Measurements from ENCODE around the gene CD207.

Gene CD207

DNA sequence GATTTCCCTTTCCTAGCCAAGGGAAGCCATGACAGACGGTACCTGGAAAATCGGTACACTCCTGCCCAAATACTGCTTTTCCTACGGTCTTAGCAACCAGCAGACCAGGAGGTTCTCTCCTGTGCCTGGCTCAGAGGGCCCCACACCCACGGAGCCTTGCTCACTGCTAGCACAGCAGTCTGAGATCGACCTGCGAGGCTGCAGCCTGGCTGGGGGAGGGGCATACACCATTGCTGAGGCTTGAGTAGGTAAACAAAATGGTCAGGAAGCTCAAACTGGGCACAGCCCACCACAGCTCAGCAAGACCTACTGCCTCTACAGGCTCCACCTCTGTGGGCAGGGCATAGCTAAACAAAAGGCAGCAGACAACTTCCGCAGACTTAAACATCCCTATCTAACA, 6.8 kb upstream of the CD207 start:
- peaks cover 5% of the 10 kb centered on the region for H3K9me3 ChIP-seq (ENCODE audit: severe bottlenecking)
- DNase-seq = no peak

GRCh38 chr2:70837980-70838925, 2.6 kb upstream of the CD207 start:
- no peak for DNase-seq
- no peaks in the 10 kb centered on the region for H3K36me3 ChIP-seq
- H3K4me3 ChIP-seq (ENCODE audit: low read depth, low read length) = no peak overlapping the region
- no peaks in the 10 kb centered on the region for H3K9me3 ChIP-seq (ENCODE audit: severe bottlenecking)
- no peak overlapping the region for H3K27ac ChIP-seq
- TF ChIP-seq, protein P1, sequence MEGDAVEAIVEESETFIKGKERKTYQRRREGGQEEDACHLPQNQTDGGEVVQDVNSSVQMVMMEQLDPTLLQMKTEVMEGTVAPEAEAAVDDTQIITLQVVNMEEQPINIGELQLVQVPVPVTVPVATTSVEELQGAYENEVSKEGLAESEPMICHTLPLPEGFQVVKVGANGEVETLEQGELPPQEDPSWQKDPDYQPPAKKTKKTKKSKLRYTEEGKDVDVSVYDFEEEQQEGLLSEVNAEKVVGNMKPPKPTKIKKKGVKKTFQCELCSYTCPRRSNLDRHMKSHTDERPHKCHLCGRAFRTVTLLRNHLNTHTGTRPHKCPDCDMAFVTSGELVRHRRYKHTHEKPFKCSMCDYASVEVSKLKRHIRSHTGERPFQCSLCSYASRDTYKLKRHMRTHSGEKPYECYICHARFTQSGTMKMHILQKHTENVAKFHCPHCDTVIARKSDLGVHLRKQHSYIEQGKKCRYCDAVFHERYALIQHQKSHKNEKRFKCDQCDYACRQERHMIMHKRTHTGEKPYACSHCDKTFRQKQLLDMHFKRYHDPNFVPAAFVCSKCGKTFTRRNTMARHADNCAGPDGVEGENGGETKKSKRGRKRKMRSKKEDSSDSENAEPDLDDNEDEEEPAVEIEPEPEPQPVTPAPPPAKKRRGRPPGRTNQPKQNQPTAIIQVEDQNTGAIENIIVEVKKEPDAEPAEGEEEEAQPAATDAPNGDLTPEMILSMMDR (IDR thresholded peaks at IDR 0.05; ENCODE audit: low read depth, low read length) = no peak
- no peaks in the 10 kb centered on the region for H3K27me3 ChIP-seq (ENCODE audit: insufficient read depth, low read depth, severe bottlenecking)

More for the DNA sequence above, 6.8 kb upstream of the CD207 start:
- TF ChIP-seq, protein P1 (IDR thresholded peaks at IDR 0.05; ENCODE audit: low read depth, low read length) = no peak
- Histone ChIP-seq H3K36me3 (no peaks in the 10 kb centered on the region), H3K4me3 (ENCODE audit: low read depth, low read length) (no peak overlapping the region), H3K27ac (no peak overlapping the region), H3K27me3 (ENCODE audit: insufficient read depth, low read depth, severe bottlenecking) (no peaks in the 10 kb centered on the region)

GRCh38 chr2:70834881-70835280, 735 bp downstream of the CD207 start:
- no peak for DNase-seq
- TF ChIP-seq, protein P1 (IDR thresholded peaks at IDR 0.05; ENCODE audit: low read depth, low read length) = no peak
- Histone ChIP-seq H3K36me3 (peaks cover 4% of the 10 kb centered on the region; the same call in 1 of the 2 replicates), H3K9me3 (ENCODE audit: severe bottlenecking) (no peaks in the 10 kb centered on the region), H3K27me3 (ENCODE audit: insufficient read depth, low read depth, severe bottlenecking) (no peaks in the 10 kb centered on the region), H3K4me3 (ENCODE audit: low read depth, low read length) (no peak overlapping the region), H3K27ac (no peak overlapping the region)

- TF ChIP-seq, protein P1 (IDR thresholded peaks at IDR 0.05; ENCODE audit: low read depth, low read length) = no peak
- no peak overlapping the region for H3K4me3 ChIP-seq (ENCODE audit: low read depth, low read length)
- H3K9me3 ChIP-seq (ENCODE audit: severe bottlenecking) = no peaks in the 10 kb centered on the region
- H3K27me3 ChIP-seq (ENCODE audit: insufficient read depth, low read depth, severe bottlenecking) = no peaks in the 10 kb centered on the region
- DNase-seq = no peak
- H3K27ac ChIP-seq = no peak overlapping the region
- H3K36me3 ChIP-seq = peaks cover 4% of the 10 kb centered on the region; the same call in 1 of the 2 replicates
Measured at GRCh38 chr2:70834106-70834505, 1.5 kb downstream of the CD207 start.

DNA sequence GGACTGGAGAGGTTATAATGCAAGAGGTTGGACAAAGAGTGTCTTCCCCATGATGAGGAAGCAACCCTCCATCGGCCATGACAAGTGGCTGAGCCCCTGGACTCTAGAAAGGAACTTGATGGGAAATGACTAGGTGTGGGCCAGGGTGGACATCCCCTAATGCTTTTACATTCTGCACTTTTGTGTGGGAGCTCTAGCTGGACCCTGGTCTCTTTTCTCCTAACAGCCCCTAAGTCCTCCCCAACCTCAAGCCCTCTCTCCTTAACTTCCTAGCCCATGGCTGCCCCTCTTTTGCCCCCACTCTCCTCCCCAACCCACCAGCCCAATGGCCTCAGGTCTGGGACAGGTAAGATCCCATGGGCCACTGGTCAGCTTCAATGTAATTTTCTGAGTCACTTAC, 2.4 kb downstream of the CD207 start:
- no peak overlapping the region for H3K27ac ChIP-seq
- DNase-seq = no peak
- H3K4me3 ChIP-seq (ENCODE audit: low read depth, low read length) = no peak overlapping the region
- no peaks in the 10 kb centered on the region for H3K9me3 ChIP-seq (ENCODE audit: severe bottlenecking)
- TF ChIP-seq, protein P1 (IDR thresholded peaks at IDR 0.05; ENCODE audit: low read depth, low read length) = no peak
- no peaks in the 10 kb centered on the region for H3K27me3 ChIP-seq (ENCODE audit: insufficient read depth, low read depth, severe bottlenecking)
- peaks cover 4% of the 10 kb centered on the region; the same call in 1 of the 2 replicates for H3K36me3 ChIP-seq

Data from WERI-Rb-1 (cell line).